ENCODE measurements around the gene CYSTM1.
A peak's percentile ranks its signal among the peaks of the same experiment; 100 is the strongest.

Gene CYSTM1

GRCh38 chr5:140238756-140239155, 63.8 kb downstream of the CYSTM1 start:
- no peak for DNase-seq

- DNase-seq: no peak
Observed at GRCh38 chr5:140239461-140239860, 64.5 kb downstream of the CYSTM1 start.

- DNase-seq: peak; percentile 74
Observed at GRCh38 chr5:140239939-140240700, 65.1 kb downstream of the CYSTM1 start.

- peak; percentile 56 for DNase-seq
Observed at GRCh38 chr5:140240987-140241706, 66.2 kb downstream of the CYSTM1 start.

- DNase-seq: no peak
Observed at GRCh38 chr5:140242099-140242498, 67.1 kb downstream of the CYSTM1 start.

- peak; percentile 68 for DNase-seq
Observed at GRCh38 chr5:140242890-140243585, 68.0 kb downstream of the CYSTM1 start.

- DNase-seq: peak; percentile 93
Observed at GRCh38 chr5:140243706-140244250, 68.8 kb downstream of the CYSTM1 start.

GRCh38 chr5:140244525-140245025, 69.6 kb downstream of the CYSTM1 start:
- peak; percentile 96 for DNase-seq

GRCh38 chr5:140245341-140245740, 70.4 kb downstream of the CYSTM1 start:
- DNase-seq: no peak

GRCh38 chr5:140245926-140246325, 70.9 kb downstream of the CYSTM1 start:
- DNase-seq: no peak

- no peak for DNase-seq
Observed at GRCh38 chr5:140246378-140247122, 71.6 kb downstream of the CYSTM1 start.

- DNase-seq: no peak
Observed at GRCh38 chr5:140248414-140248813, 73.4 kb downstream of the CYSTM1 start.

GRCh38 chr5:140249536-140249935, 74.5 kb downstream of the CYSTM1 start:
- DNase-seq: no peak

GRCh38 chr5:140250386-140250785, 75.4 kb downstream of the CYSTM1 start:
- DNase-seq: no peak

GRCh38 chr5:140251527-140251973, 76.6 kb downstream of the CYSTM1 start:
- no peak for DNase-seq

- peak; percentile 43 for DNase-seq
Observed at GRCh38 chr5:140252470-140253126, 77.6 kb downstream of the CYSTM1 start.

GRCh38 chr5:140253985-140254384, 79.0 kb downstream of the CYSTM1 start:
- peak; percentile 10 for DNase-seq

- no peak for DNase-seq
Observed at GRCh38 chr5:140255460-140256157, 80.6 kb downstream of the CYSTM1 start.

- DNase-seq: no peak
Observed at GRCh38 chr5:140256726-140257125, 81.7 kb downstream of the CYSTM1 start.

GRCh38 chr5:140258016-140258415, 83.0 kb downstream of the CYSTM1 start:
- no peak for DNase-seq

- no peak for DNase-seq
Observed at GRCh38 chr5:140258873-140259272, 83.9 kb downstream of the CYSTM1 start.
